CD4-positive, alpha-beta T cell (primary cell): ENCODE measurements around the gene CD34. TPM values are rescaled to one million over a fixed set of nuclear protein-coding genes. Genes with fewer than 3 reads are reported as not detected.

Source experiments
- ATAC-seq: fragments of 200-7000 bp; cut with Tn5 transposase; one replicate; pipeline ENCODE4 v1.10.0; 2022; ENCODE audit warnings: mild to moderate bottlenecking; ENCODE audit not compliant: poor library complexity
- CTCF ChIA-PET: fragments of 350-600 bp; sonication (Branson Sonifier 250); formaldehyde crosslinking; loops from one replicate; lab custom pipeline; 2021; ENCODE audit warnings: antibody characterized with exemption, inconsistent platforms; lab: Charles Lee
- POLR2A ChIA-PET: fragments of 350-600 bp; sonication (Branson Sonifier 250); formaldehyde crosslinking; loops from one replicate; lab custom pipeline; 2021; ENCODE audit warnings: antibody characterized with exemption, inconsistent platforms; lab: Charles Lee
- DNase-seq, 14 experiments: peaks; one replicate each; pipeline ENCODE4 v3.0.0-alpha.2; 2013 to 2020; ENCODE audit warnings: mixed read lengths in 2 of 14
- H3K27ac ChIP-seq, 2 donors: one replicate each; pipeline versions ENCODE4 v1.5.1 to v1.7.0; 2013; ENCODE audit warnings: low read length in 2 of 2, low read depth in 1 of 2, mild to moderate bottlenecking in 1 of 2
- H3K27me3 ChIP-seq, 2 experiments: 1 replicate in 1 of 2; 2 replicates in 1 of 2; pipeline versions ENCODE4 v1.6.1 to v1.7.0; 2013; ENCODE audit warnings: low read length in 2 of 2, control low read depth in 1 of 2, mild to moderate bottlenecking in 1 of 2, moderate library complexity in 1 of 2; ENCODE audit not compliant: insufficient read depth in 2 of 2, control insufficient read depth in 1 of 2
- H3K36me3 ChIP-seq: one replicate; pipeline ENCODE4 v1.6.1; 2013; ENCODE audit warnings: low read length, control low read depth; ENCODE audit not compliant: insufficient read depth
- H3K4me1 ChIP-seq: one replicate; pipeline ENCODE4 v1.6.1; 2013; ENCODE audit warnings: low read length, control low read depth; ENCODE audit not compliant: insufficient read depth
- H3K4me3 ChIP-seq: one replicate; pipeline ENCODE4 v1.5.1; 2013; ENCODE audit warnings: mild to moderate bottlenecking, low read length, moderate library complexity
- H3K9me3 ChIP-seq, 2 experiments: 1 replicate in 1 of 2; 2 replicates in 1 of 2; pipeline versions ENCODE4 v1.6.1 to v1.7.0; 2013; ENCODE audit warnings: low read length in 2 of 2, mild to moderate bottlenecking in 2 of 2, control low read depth in 1 of 2, moderate library complexity in 1 of 2; ENCODE audit not compliant: control insufficient read depth in 1 of 2, insufficient read depth in 1 of 2
- H3K27ac Mint-ChIP-seq: one replicate; pipeline ENCODE4 v1.8.0; 2020; ENCODE audit warnings: mixed read lengths
- H3K27me3 Mint-ChIP-seq: one replicate; pipeline ENCODE4 v1.8.0; 2021; ENCODE audit warnings: mixed read lengths
- H3K36me3 Mint-ChIP-seq: one replicate; pipeline ENCODE4 v1.8.0; 2021; ENCODE audit warnings: low read depth, mixed read lengths
- H3K4me1 Mint-ChIP-seq: one replicate; pipeline ENCODE4 v1.8.0; 2021; ENCODE audit warnings: low read depth, mixed read lengths
- H3K4me3 Mint-ChIP-seq: one replicate; pipeline ENCODE4 v1.8.0; 2020; ENCODE audit warnings: mild to moderate bottlenecking, mixed read lengths
- H3K9me3 Mint-ChIP-seq: one replicate; pipeline ENCODE4 v1.8.0; 2020; ENCODE audit warnings: mixed read lengths
- intact Hi-C, 2 experiments: fragments of 100-400 bp; cut with DNase I in 1 of 2; cut with micrococcal nuclease in 1 of 2; formaldehyde crosslinking; loops; one replicate each; pipeline versions ENCODE4 v1.15.1 to v1.9.0; 2023 to 2025; cut with DNase I, micrococcal nuclease
- total RNA-seq, 174 experiments: library from RNA in 2 of 174; stranded (reverse) in 2 of 174; gene quantifications; one replicate each; pipeline ENCODE4 v1.2.3 and lab custom pipeline; 2021 to 2026
- TF ChIP-seq, protein P1 (sequence below): fragments of 200-600 bp; IDR thresholded peaks from one replicate; pipeline ENCODE4 v1.8.0; 2022; ENCODE audit warnings: antibody characterized with exemption, mild to moderate bottlenecking

Gene CD34
- total RNA-seq, 2 experiments from 2014 or later: not detected

DNA sequence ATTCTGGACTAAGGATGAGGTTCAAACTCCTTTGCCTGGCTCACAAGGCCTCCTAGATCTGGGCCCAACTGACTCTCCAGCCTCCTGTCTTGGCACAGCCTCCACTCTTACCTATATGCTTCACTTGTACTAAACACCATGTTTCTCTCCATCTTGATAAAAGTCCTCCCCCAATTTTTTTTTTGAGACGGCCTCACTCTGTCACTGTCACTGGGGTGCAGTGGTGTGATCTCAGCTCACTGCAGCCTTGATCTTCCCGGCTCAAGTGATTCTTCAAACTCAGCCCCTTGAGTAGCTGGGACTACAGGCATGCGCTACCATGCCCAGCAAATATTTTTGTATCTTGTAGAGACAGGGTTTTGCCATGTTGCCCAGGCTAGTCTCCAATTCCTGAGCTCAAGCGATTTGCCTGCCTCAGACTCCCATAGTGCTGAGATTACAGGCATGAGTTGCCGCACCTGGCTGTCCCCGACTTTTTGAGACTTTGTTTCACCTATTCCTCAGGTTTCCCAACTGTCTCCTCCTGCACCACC, 39.7 kb downstream of the CD34 start:
- H3K9me3 ChIP-seq: no peaks in the 10 kb centered on the region
- POLR2A ChIA-PET: interaction anchor here (0.7 to 9.4 kb wide), 4 partner anchors 12 to 52 kb away, joined by 3 to 158 read pairs (median 33); no protein-coding TSS in a partner anchor
- H3K4me3 Mint-ChIP-seq: peak overlapping the region; percentile 92
- intact Hi-C loops: loop anchor here in 1 of 2 experiments (10.0 kb wide), 1 partner anchor 374 kb away; the partner anchor contains the start of gene PLXNA2
- TF ChIP-seq, protein P1, sequence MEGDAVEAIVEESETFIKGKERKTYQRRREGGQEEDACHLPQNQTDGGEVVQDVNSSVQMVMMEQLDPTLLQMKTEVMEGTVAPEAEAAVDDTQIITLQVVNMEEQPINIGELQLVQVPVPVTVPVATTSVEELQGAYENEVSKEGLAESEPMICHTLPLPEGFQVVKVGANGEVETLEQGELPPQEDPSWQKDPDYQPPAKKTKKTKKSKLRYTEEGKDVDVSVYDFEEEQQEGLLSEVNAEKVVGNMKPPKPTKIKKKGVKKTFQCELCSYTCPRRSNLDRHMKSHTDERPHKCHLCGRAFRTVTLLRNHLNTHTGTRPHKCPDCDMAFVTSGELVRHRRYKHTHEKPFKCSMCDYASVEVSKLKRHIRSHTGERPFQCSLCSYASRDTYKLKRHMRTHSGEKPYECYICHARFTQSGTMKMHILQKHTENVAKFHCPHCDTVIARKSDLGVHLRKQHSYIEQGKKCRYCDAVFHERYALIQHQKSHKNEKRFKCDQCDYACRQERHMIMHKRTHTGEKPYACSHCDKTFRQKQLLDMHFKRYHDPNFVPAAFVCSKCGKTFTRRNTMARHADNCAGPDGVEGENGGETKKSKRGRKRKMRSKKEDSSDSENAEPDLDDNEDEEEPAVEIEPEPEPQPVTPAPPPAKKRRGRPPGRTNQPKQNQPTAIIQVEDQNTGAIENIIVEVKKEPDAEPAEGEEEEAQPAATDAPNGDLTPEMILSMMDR: no peak
- CTCF ChIA-PET: interaction anchor here (5.8 to 9.9 kb wide), 3 partner anchors 12 to 43 kb away, joined by 42 to 131 read pairs (median 115); no protein-coding TSS in a partner anchor
- DNase-seq (peak in 1 of 14 experiments; percentile 42), ATAC-seq (no peak)
- peaks cover 81% of the 10 kb centered on the region for H3K4me1 Mint-ChIP-seq
- H3K9me3 Mint-ChIP-seq: no peaks in the 10 kb centered on the region
- peaks cover 81% of the 10 kb centered on the region for H3K4me1 ChIP-seq
- peaks cover 22% of the 10 kb centered on the region for H3K36me3 Mint-ChIP-seq
- H3K27me3 Mint-ChIP-seq: no peaks in the 10 kb centered on the region
- peaks cover 12% of the 10 kb centered on the region for H3K36me3 ChIP-seq
- peak overlapping the region in 1 of 2 donors; percentile 48 for H3K27ac ChIP-seq
- H3K27ac Mint-ChIP-seq: peak overlapping the region; percentile 79
- no peak overlapping the region for H3K4me3 ChIP-seq
- H3K27me3 ChIP-seq: no peaks in the 10 kb centered on the region

DNA sequence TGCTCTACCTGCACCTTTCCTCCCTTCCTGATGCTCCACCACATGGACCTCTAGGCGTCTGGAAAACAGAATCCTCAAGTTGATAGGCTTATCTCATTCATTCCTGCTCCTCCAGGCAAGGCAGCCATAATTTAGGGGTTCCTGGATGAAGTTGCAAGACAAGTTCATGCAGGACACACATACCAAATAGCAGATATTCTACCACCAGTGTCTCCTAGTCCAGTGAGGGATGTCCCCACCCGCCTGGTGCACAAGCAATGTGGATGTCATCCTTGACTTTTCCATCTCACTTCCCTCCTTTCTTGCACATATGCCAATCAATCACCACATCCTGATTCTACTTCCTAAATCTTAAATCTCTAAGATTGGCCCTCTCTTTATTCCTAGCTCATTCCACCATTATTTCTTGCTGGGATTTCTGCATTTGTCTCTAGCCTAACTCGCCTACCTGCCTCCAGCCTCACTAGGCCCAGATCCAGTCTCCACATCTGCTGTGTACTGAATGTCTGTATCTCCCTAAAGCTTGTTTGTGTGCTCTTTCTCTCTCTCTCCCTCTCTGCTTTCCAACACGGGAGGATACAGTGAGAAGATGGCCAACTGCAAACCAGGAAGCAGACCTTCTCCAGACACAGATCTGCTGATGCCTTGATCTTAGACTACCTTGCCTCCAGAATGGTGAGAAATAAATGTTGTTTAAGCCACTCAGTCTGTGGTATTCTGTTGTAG, 40.5 kb downstream of the CD34 start:
- Histone ChIP-seq H3K27me3 (no peaks in the 10 kb centered on the region), H3K9me3 (no peaks in the 10 kb centered on the region), H3K27ac (peak overlapping the region in 1 of 2 donors; percentile 48), H3K36me3 (peaks cover 19% of the 10 kb centered on the region), H3K4me3 (no peak overlapping the region), H3K4me1 (peaks cover 84% of the 10 kb centered on the region)
- TF ChIP-seq, protein P1: no peak
- no peak for ATAC-seq
- Mint-ChIP-seq H3K4me1 (peaks cover 81% of the 10 kb centered on the region), H3K36me3 (peaks cover 28% of the 10 kb centered on the region), H3K9me3 (no peaks in the 10 kb centered on the region), H3K4me3 (peak overlapping the region; percentile 92), H3K27ac (peak overlapping the region; percentile 79), H3K27me3 (no peaks in the 10 kb centered on the region)
- ChIA-PET CTCF (interaction anchor here (0.6 to 9.9 kb wide), 6 partner anchors 13 to 93 kb away, joined by 3 to 131 read pairs (median 48); no protein-coding TSS in a partner anchor), POLR2A (interaction anchor here (0.7 to 9.4 kb wide), 4 partner anchors 13 to 51 kb away, joined by 3 to 158 read pairs (median 33); no protein-coding TSS in a partner anchor)
- DNase-seq: no peak
- intact Hi-C loops: loop anchor here in 1 of 2 experiments (10.0 kb wide), 1 partner anchor 374 kb away; the partner anchor contains the start of gene PLXNA2

DNA sequence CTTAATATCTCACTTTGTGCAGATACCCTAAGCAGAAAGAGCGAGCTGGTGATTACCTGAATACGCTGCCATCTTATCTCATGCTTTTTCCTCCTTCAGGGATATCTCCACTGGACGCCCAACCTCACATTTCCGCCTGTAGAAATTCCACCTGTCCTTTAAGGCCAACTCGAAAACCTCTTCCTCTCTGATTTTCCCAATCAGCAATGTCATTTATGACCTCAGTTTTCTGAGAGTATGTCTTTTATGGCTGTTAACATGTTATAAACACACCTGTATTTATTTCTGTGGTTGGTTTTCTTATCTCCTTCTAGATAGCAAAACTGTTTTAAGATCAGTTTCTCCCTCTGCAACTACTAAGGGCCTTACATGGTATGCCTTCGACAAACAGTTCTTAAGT, 41.1 kb downstream of the CD34 start:
- H3K27ac Mint-ChIP-seq: peak overlapping the region; percentile 79
- H3K27me3 Mint-ChIP-seq: no peaks in the 10 kb centered on the region
- Histone ChIP-seq H3K4me1 (peaks cover 85% of the 10 kb centered on the region), H3K4me3 (no peak overlapping the region), H3K36me3 (peaks cover 24% of the 10 kb centered on the region), H3K27me3 (no peaks in the 10 kb centered on the region), H3K27ac (peak overlapping the region; percentile 48 to 74), H3K9me3 (no peaks in the 10 kb centered on the region)
- peaks cover 28% of the 10 kb centered on the region for H3K36me3 Mint-ChIP-seq
- ChIA-PET CTCF (interaction anchor here (1.0 to 9.9 kb wide), 13 partner anchors 13 to 93 kb away, joined by 4 to 131 read pairs (median 8); no protein-coding TSS in a partner anchor), POLR2A (interaction anchor here (1.0 to 9.4 kb wide), 8 partner anchors 14 to 94 kb away, joined by 3 to 158 read pairs (median 16); no protein-coding TSS in a partner anchor)
- H3K4me3 Mint-ChIP-seq: peak overlapping the region; percentile 92
- DNase-seq (no peak), ATAC-seq (no peak)
- intact Hi-C loops: loop anchor here (1.0 to 10.0 kb wide), 4 partner anchors 13 to 375 kb away; partner anchors contain the start of genes CD46 (in 1 of the 2) and PLXNA2 (in 1 of the 2)
- peaks cover 83% of the 10 kb centered on the region for H3K4me1 Mint-ChIP-seq
- no peaks in the 10 kb centered on the region for H3K9me3 Mint-ChIP-seq
- TF ChIP-seq, protein P1: no peak
